HEK293T (cell line): ENCODE measurements around the gene EIF3J.

Source experiments
- CTCF ChIA-PET: fragments of 350-600 bp; formaldehyde crosslinking; extraction: SDS; loops from one replicate; lab custom pipeline; 2021; ENCODE audit warnings: antibody characterized with exemption, inconsistent platforms; lab: Yijun Ruan, JAX
- POLR2A ChIA-PET: fragments of 350-600 bp; formaldehyde crosslinking; extraction: SDS; loops from one replicate; lab custom pipeline; 2020; ENCODE audit warnings: antibody characterized with exemption, inconsistent platforms; lab: Yijun Ruan, JAX
- DNase-seq: peaks from one replicate; pipeline ENCODE4 v3.0.0; 2012; ENCODE audit warnings: mixed read lengths; ENCODE audit errors: extremely low spot score
- ARNT ChIP-seq: fragments of 450-650 bp; IDR thresholded peaks from 2 replicates; pipeline ENCODE4 v1.6.1; 2017; ENCODE audit warnings: mild to moderate bottlenecking
- BHLHE40 ChIP-seq: fragments of 450-650 bp; IDR thresholded peaks from 2 replicates; pipeline ENCODE4 v1.6.1; 2016; ENCODE audit warnings: mild to moderate bottlenecking, moderate library complexity, borderline replicate concordance
- CTBP1 ChIP-seq: fragments of 450-650 bp; IDR thresholded peaks from 2 replicates; pipeline ENCODE4 v1.6.1; 2016; ENCODE audit warnings: borderline replicate concordance
- ELF4 ChIP-seq: fragments of 450-650 bp; IDR thresholded peaks from 2 replicates; pipeline ENCODE4 v1.6.1; 2017; ENCODE audit warnings: antibody characterized with exemption
- FOXA1 ChIP-seq: fragments of 450-650 bp; IDR thresholded peaks from 2 replicates; pipeline ENCODE4 v1.6.1; 2016; ENCODE audit warnings: mild to moderate bottlenecking
- FOXK2 ChIP-seq: fragments of 450-650 bp; IDR thresholded peaks from 2 replicates; pipeline ENCODE4 v1.6.1; 2016; ENCODE audit warnings: mild to moderate bottlenecking
- FOXM1 ChIP-seq: fragments of 450-650 bp; IDR thresholded peaks from 2 replicates; pipeline ENCODE4 v1.6.1; 2017; ENCODE audit warnings: mild to moderate bottlenecking, borderline replicate concordance
- HDGF ChIP-seq: fragments of 450-650 bp; IDR thresholded peaks from 2 replicates; pipeline ENCODE4 v1.6.1; 2017; ENCODE audit warnings: antibody characterized with exemption, borderline replicate concordance
- L3MBTL2 ChIP-seq: fragments of 450-650 bp; conservative IDR thresholded peaks from 2 replicates; pipeline ENCODE4 v1.6.1; 2016; ENCODE audit warnings: mild to moderate bottlenecking
- LEF1 ChIP-seq: fragments of 450-650 bp; IDR thresholded peaks from 2 replicates; pipeline ENCODE4 v1.6.1; 2017; ENCODE audit warnings: mild to moderate bottlenecking, borderline replicate concordance
- NFRKB ChIP-seq: fragments of 450-650 bp; IDR thresholded peaks from 2 replicates; pipeline ENCODE4 v1.6.1; 2016; ENCODE audit warnings: mild to moderate bottlenecking, moderate library complexity
- SP1 ChIP-seq: fragments of 450-650 bp; IDR thresholded peaks from 2 replicates; pipeline ENCODE4 v1.6.1; 2017
- SUZ12 ChIP-seq: fragments of 450-650 bp; IDR thresholded peaks from 2 replicates; pipeline ENCODE4 v1.6.1; 2016; ENCODE audit warnings: mild to moderate bottlenecking
- TARDBP ChIP-seq: fragments of 450-650 bp; IDR thresholded peaks from 2 replicates; pipeline ENCODE4 v1.6.1; 2016
- ZNF384 ChIP-seq: fragments of 450-650 bp; IDR thresholded peaks from 2 replicates; pipeline ENCODE4 v1.6.1; 2016
- TF ChIP-seq, protein P1 (sequence below): fragments of 450-650 bp; IDR thresholded peaks from 2 replicates; pipeline ENCODE4 v1.6.1; 2016

The EIF3J gene

DNA sequence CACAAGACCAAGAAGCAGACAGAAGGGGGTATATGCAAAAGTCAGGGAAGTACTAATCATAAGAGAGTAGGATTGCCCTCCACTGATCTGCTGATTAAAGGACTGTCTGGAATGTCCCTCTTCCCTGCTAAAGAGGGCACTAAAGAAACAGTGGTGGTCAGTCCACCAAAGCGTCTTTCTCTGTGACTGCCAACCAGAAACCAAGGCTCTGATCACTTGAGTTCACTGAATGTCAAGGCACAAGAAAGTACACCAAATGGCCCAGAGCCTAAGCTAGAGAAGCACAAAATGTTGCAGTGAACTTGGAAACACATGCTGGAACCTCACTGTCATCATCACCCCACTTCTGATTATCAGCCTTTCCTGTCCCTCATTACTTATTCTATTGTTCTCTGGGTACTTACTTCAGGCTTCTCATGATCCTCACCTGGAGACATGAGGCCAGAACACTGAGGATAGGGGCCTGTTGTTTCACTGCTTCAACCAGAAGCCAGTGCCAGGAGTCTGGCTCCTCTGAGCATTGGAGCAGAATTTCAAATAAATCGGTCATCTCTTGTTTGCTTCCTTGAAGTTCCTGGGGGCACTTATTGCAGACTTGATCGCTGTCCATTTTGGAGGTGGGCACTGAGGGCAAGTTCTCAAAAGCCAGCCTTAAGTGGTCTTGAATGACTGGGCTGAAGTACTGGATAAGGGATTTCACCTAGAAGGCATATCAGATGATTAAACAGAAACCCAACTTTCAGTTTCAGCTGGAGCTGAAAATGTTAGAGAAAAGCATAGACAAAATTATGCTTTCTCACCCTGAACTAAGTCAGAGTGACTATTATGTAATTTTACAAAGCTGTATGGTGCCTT lies 58.9 kb downstream of the EIF3J start:
- CTCF ChIA-PET, result no interaction called here
- no peak for DNase-seq
- POLR2A ChIA-PET, result no interaction called here
- TF ChIP-seq BHLHE40 (no peak), LEF1 (no peak), CTBP1 (no peak), FOXK2 (no peak), ELF4 (no peak), HDGF (no peak), SP1 (no peak), SUZ12 (no peak), ZNF384 (no peak)

- DNase-seq, result no peak
- ChIA-PET POLR2A (no interaction called here), CTCF (no interaction called here)
- TF ChIP-seq, protein P1, sequence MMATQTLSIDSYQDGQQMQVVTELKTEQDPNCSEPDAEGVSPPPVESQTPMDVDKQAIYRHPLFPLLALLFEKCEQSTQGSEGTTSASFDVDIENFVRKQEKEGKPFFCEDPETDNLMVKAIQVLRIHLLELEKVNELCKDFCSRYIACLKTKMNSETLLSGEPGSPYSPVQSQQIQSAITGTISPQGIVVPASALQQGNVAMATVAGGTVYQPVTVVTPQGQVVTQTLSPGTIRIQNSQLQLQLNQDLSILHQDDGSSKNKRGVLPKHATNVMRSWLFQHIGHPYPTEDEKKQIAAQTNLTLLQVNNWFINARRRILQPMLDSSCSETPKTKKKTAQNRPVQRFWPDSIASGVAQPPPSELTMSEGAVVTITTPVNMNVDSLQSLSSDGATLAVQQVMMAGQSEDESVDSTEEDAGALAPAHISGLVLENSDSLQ, result no peak
- TF ChIP-seq FOXM1 (no peak), ARNT (no peak), SP1 (no peak), ELF4 (no peak), LEF1 (no peak), TARDBP (no peak), HDGF (no peak), ZNF384 (no peak), SUZ12 (no peak), L3MBTL2 (no peak), NFRKB (no peak), BHLHE40 (no peak), FOXA1 (no peak)
Observed at GRCh38 chr15:44596511-44597010, 59.6 kb downstream of the EIF3J start.

- ChIA-PET CTCF (no interaction called here), POLR2A (no interaction called here)
- no peak for TF ChIP-seq FOXK2
- TF ChIP-seq ARNT, result no peak
- TF ChIP-seq HDGF, result no peak
- no peak for TF ChIP-seq TARDBP
- no peak for TF ChIP-seq ELF4
- TF ChIP-seq SUZ12, result no peak
- TF ChIP-seq L3MBTL2, result no peak
- TF ChIP-seq NFRKB, result no peak
- TF ChIP-seq SP1, result no peak
- TF ChIP-seq ZNF384, result no peak
- no peak for TF ChIP-seq CTBP1
- no peak for DNase-seq
Observed at GRCh38 chr15:44598066-44598465, 61.1 kb downstream of the EIF3J start.

DNA sequence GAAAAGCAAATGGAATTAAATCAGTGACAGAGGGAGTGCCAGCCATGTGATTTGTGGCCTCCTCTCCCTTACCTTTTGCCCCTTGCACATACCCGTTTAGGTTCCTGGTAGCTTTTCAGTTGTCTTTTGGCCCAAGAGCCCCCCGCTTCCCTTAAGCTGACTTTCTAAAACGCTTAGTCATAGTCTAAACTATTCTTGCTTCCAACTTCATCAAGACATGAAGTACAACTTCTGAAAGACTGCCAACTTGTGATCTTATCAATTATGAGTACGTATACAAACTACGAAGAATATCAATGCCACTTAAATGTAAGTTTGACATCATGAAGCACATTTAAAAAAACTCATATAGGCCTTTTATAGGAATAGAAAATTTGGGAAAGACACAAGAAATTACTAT lies 61.9 kb downstream of the EIF3J start:
- ChIA-PET POLR2A (no interaction called here), CTCF (no interaction called here)
- DNase-seq, result no peak
- TF ChIP-seq L3MBTL2, result no peak
- TF ChIP-seq LEF1, result no peak
- TF ChIP-seq FOXK2, result no peak
- no peak for TF ChIP-seq CTBP1
- TF ChIP-seq SP1, result no peak
- TF ChIP-seq ELF4, result no peak
- no peak for TF ChIP-seq NFRKB
- TF ChIP-seq ZNF384, result no peak
- TF ChIP-seq ARNT, result no peak
- TF ChIP-seq FOXA1, result no peak
- no peak for TF ChIP-seq FOXM1
- no peak for TF ChIP-seq HDGF
- TF ChIP-seq BHLHE40, result no peak

- ChIA-PET POLR2A (no interaction called here), CTCF (no interaction called here)
- no peak for DNase-seq
- TF ChIP-seq SUZ12 (no peak), NFRKB (no peak), LEF1 (no peak), FOXA1 (no peak), HDGF (no peak), SP1 (no peak), CTBP1 (no peak), FOXM1 (no peak), BHLHE40 (no peak), L3MBTL2 (no peak), ZNF384 (no peak)
- TF ChIP-seq, protein P1, result no peak
Observed at GRCh38 chr15:44603126-44603525, 66.2 kb downstream of the EIF3J start.

- ChIA-PET CTCF (interaction anchor here (1.1 kb wide), 1 partner anchor 14 kb away, joined by 3 read pairs; no protein-coding TSS in a partner anchor), POLR2A (no interaction called here)
- TF ChIP-seq, protein P1, result no peak
- no peak for TF ChIP-seq FOXK2
- no peak for TF ChIP-seq FOXM1
- no peak for TF ChIP-seq SUZ12
- TF ChIP-seq LEF1, result no peak
- TF ChIP-seq FOXA1, result no peak
- no peak for TF ChIP-seq TARDBP
- TF ChIP-seq NFRKB, result no peak
- TF ChIP-seq CTBP1, result no peak
- no peak for DNase-seq
Observed at GRCh38 chr15:44606740-44607139, 69.8 kb downstream of the EIF3J start.
